BJ (cell line): Measurements from ENCODE around the gene CASP8. TPM values are rescaled to one million over a fixed set of nuclear protein-coding genes. Genes with fewer than 3 reads are reported as not detected.

Experiments used
- CTCF ChIA-PET: fragments of 350-600 bp; formaldehyde crosslinking; extraction: SDS; loops from one replicate; lab custom pipeline; 2021; ENCODE audit warnings: antibody characterized with exemption, inconsistent platforms; lab: Yijun Ruan, JAX
- POLR2A ChIA-PET: fragments of 300-600 bp; sonication (Branson Sonifier 250); formaldehyde crosslinking; extraction: SDS; loops from one replicate; lab custom pipeline; 2021; ENCODE audit warnings: antibody characterized with exemption; lab: Charles Lee
- DNase-seq: peaks from one replicate; pipeline ENCODE4 v3.0.0-alpha.2; 2011; ENCODE audit warnings: low read depth
- H3K27me3 ChIP-seq: 2 replicates; pipeline ENCODE4 v1.6.0; 2011; ENCODE audit warnings: low read length; ENCODE audit not compliant: control insufficient read depth, insufficient read depth
- H3K36me3 ChIP-seq: 2 replicates; pipeline ENCODE4 v1.5.1; 2011; ENCODE audit warnings: low read length; ENCODE audit not compliant: control insufficient read depth, insufficient read depth
- H3K4me3 ChIP-seq: 2 replicates; pipeline ENCODE4 v1.5.1; 2011; ENCODE audit warnings: low read depth, mild to moderate bottlenecking, control low read depth, low read length
- polyA minus RNA-seq: library from RNA; depleted of rRNA, polyadenylated mRNA; stranded (reverse); fragments of >200 nt; gene quantifications from 2 replicates; pipeline ENCODE4 v1.2.3, GENCODE V29; 2011; rRNA and poly(A)+ RNA removed
- polyA plus RNA-seq: library from polyadenylated mRNA; depleted of rRNA; stranded (reverse); fragments of >200 nt; gene quantifications from 2 replicates; pipeline ENCODE4 v1.2.3, GENCODE V29; 2011; rRNA removed
- TF ChIP-seq, protein P1 (sequence below): IDR thresholded peaks from 2 replicates; pipeline ENCODE4 v1.5.1; 2011; ENCODE audit warnings: low read depth, mild to moderate bottlenecking, control low read depth, inconsistent platforms, low read length, moderate library complexity; ENCODE audit not compliant: insufficient read depth

The CASP8 gene
- polyA plus RNA-seq (10.3 and 16.8 TPM in 2 replicates), polyA minus RNA-seq (6.9 and 9.1 TPM in 2 replicates)

DNA sequence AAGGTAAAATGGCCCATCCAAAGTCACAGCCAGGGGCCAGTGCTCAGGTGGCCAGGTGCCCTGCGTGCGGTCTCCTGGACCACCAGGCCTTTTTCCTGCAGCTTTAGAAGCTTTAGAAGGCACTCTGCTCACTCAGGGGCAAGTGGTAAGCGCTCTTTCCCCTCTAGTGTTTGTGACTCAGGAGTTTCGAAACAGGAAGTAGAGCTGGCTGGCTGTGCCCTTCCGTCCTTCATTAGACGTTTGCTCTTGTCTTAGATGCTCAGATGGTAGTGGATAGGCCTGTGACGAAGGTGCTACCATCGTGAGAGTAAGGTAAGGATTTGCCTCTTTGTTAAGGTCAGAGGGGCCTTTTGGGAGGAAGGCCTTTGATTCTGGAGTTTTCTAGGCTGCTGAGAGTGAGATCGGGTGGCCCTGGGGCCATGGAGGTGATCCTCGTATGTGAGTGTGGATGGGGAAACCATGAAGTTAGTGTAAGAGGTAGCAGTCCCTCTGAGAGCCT, at the start of gene CASP8:
TSS of gene CASP8 (plus strand) at position 235 of the 499 bp plus-strand sequence. CDS start 5,951 bp downstream, outside the sequence.
- no peak for DNase-seq
- ChIA-PET POLR2A (interaction anchor here (0.5 kb wide), 1 partner anchor 377 kb away, joined by 4 read pairs; no protein-coding TSS in a partner anchor), CTCF (interaction anchor here (1.3 kb wide), 1 partner anchor 9 kb away, joined by 4 read pairs; no protein-coding TSS in a partner anchor)
- Histone ChIP-seq H3K4me3 (no peak within 1 kb of the TSS), H3K36me3 (no peaks in the 10 kb centered on the region), H3K27me3 (no peaks in the 10 kb centered on the region)
- TF ChIP-seq, protein P1, sequence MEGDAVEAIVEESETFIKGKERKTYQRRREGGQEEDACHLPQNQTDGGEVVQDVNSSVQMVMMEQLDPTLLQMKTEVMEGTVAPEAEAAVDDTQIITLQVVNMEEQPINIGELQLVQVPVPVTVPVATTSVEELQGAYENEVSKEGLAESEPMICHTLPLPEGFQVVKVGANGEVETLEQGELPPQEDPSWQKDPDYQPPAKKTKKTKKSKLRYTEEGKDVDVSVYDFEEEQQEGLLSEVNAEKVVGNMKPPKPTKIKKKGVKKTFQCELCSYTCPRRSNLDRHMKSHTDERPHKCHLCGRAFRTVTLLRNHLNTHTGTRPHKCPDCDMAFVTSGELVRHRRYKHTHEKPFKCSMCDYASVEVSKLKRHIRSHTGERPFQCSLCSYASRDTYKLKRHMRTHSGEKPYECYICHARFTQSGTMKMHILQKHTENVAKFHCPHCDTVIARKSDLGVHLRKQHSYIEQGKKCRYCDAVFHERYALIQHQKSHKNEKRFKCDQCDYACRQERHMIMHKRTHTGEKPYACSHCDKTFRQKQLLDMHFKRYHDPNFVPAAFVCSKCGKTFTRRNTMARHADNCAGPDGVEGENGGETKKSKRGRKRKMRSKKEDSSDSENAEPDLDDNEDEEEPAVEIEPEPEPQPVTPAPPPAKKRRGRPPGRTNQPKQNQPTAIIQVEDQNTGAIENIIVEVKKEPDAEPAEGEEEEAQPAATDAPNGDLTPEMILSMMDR: no peak

DNA sequence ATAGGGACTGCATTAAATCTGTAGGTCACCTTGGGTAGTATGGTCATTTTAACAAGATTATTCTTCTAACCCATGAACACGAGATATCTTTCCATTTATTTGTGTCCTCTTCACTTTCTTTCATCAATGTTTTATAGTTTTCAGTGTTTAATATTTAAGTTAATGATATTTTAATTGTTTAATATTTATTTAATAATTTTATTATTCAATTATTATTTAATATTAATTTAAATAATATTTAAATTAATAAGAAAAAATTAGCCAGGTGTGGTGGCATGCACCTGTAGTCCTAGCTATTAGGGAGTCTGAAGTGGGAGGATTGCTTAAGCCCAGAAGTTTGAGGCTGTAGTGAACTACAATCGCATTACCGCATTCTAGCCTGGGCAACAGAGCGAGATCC, 44.4 kb upstream of the CASP8 start:
- ChIA-PET CTCF (interaction anchor here (2.6 kb wide), 1 partner anchor 17 kb away, joined by 8 read pairs; no protein-coding TSS in a partner anchor), POLR2A (no interaction called here)
- Histone ChIP-seq H3K36me3 (no peaks in the 10 kb centered on the region), H3K27me3 (no peaks in the 10 kb centered on the region), H3K4me3 (no peak overlapping the region)
- TF ChIP-seq, protein P1: no peak
- no peak for DNase-seq

DNA sequence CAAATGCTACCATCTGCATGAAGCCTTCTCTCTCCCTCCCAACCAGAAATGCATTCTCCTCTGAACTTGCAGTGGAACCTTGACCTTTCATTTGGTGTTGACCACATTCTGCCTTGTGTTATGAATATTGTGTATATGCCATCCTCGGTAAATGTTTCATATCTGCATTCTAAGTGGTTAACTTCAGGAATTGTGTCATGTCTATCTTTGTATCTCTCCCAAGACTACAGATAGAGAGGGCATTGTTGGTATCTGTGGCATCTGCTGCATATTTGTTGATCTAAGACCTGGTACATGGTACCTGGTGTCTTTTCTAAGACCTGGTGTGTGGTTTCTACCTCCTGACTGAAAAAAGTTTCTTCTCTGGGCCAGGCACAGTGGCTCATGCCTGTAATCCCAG, 43.4 kb upstream of the CASP8 start:
- TF ChIP-seq, protein P1: no peak
- Histone ChIP-seq H3K36me3 (no peaks in the 10 kb centered on the region), H3K27me3 (no peaks in the 10 kb centered on the region), H3K4me3 (no peak overlapping the region)
- DNase-seq: no peak
- POLR2A ChIA-PET: no interaction called here
- CTCF ChIA-PET: interaction anchor here (0.6 to 2.6 kb wide), 2 partner anchors 16 to 430 kb away, joined by 3 to 8 read pairs; no protein-coding TSS in a partner anchor

DNA sequence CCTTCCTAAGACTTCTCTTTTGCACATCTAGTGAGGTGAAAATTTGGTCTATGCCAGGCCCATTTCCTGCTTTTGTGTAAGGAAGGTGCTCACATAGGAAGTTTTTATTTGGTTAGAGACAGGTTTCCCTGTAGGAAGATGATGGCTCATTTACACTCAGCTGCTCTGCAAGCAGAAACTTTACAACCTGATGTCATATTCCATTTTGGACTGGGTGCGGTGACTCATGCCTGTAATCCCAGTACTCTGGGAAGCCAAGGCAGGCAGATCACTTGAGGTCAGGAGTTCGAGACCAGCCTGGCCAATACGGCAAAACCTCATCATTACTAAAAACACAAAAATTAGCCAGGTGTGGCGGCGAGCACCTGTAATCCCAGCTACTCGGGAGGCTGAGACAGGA, 41.6 kb upstream of the CASP8 start:
- H3K27me3 ChIP-seq: no peaks in the 10 kb centered on the region
- CTCF ChIA-PET: interaction anchor here (5.6 kb wide), 1 partner anchor 14 kb away, joined by 32 read pairs; no protein-coding TSS in a partner anchor
- TF ChIP-seq, protein P1: no peak
- POLR2A ChIA-PET: interaction anchor here (0.6 kb wide), 1 partner anchor 13 kb away, joined by 8 read pairs; no protein-coding TSS in a partner anchor
- DNase-seq: no peak
- H3K4me3 ChIP-seq: no peak overlapping the region
- no peaks in the 10 kb centered on the region for H3K36me3 ChIP-seq

DNA sequence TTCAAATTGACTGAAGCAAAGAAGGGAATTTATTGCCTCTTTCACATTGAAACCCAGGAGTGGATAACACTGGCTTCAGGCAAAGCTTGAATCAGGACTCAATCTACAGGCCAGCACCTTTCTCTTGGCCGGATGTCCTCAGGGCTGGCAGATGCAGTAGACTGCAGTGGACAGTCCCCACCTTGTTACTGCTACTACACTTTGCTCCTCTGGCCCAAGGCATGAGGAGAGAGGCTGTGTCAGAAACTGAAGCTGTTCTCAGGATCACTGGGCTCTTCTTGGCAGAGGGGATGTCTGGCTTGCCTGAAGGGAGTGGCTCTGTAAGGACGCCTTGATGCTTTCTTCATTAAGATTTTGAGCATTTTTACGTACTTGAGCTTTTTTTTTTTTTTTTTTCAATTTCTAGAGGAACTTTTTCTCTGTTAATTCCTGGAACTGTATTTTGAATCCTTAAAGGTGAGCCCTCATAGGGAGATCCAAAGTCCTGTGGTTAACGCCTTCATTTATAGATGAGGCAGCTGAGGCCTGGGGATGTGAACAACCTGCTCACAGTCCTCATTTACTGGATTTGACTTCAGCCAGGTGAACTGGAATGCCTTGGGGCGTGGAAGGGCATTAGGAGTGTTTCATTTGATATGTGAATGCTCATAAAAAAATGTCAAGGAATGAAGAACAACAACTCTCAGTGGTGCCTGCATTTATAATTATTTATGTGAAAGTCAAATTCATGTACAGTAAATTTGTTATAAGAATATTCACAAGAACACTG, 40.8 kb upstream of the CASP8 start:
- TF ChIP-seq, protein P1: no peak
- Histone ChIP-seq H3K27me3 (no peaks in the 10 kb centered on the region), H3K4me3 (no peak overlapping the region), H3K36me3 (no peaks in the 10 kb centered on the region)
- DNase-seq: no peak
- ChIA-PET POLR2A (interaction anchor here (0.6 kb wide), 2 partner anchors 12 to 25 kb away, joined by 7 to 8 read pairs; no protein-coding TSS in a partner anchor), CTCF (interaction anchor here (1.8 to 5.6 kb wide), 2 partner anchors 9 to 13 kb away, joined by 6 to 32 read pairs; no protein-coding TSS in a partner anchor)
